GM23338 (cell line): ENCODE measurements around the gene ABAT. TPM values are rescaled to one million over a fixed set of nuclear protein-coding genes. Genes with fewer than 3 reads are reported as not detected.

Experiments
- ATAC-seq: fragments of 200-7000 bp; cut with Tn5 transposase; 3 replicates; pipeline ENCODE4 v1.9.1; 2020
- DNase-seq: peaks from one replicate; pipeline ENCODE4 v3.0.0-alpha.2; 2015; ENCODE audit warnings: low spot score
- H2AFZ ChIP-seq: fragments of 200-600 bp; sonication (generic); 2 replicates; pipeline ENCODE4 v1.8.0; 2016; ENCODE audit warnings: antibody characterized with exemption, mild to moderate bottlenecking, moderate library complexity
- H3F3A ChIP-seq: fragments of 200-600 bp; sonication (generic); replicated peaks from 2 replicates; pipeline ENCODE4 v1.8.0; 2017; ENCODE audit warnings: antibody characterized with exemption, mixed run types, low read depth
- H3K27ac ChIP-seq: fragments of 200-600 bp; sonication (generic); 2 replicates; pipeline ENCODE4 v1.6.1; 2016; ENCODE audit warnings: low read depth
- H3K27me3 ChIP-seq: fragments of 200-600 bp; sonication (generic); 2 replicates; pipeline ENCODE4 v1.8.0; 2016; ENCODE audit warnings: mild to moderate bottlenecking, mixed run types, moderate library complexity; ENCODE audit not compliant: insufficient read depth
- H3K36me3 ChIP-seq: fragments of 200-600 bp; sonication (generic); 2 replicates; pipeline ENCODE4 v1.8.0; 2016; ENCODE audit warnings: mild to moderate bottlenecking; ENCODE audit not compliant: insufficient read depth
- H3K4me1 ChIP-seq: fragments of 200-600 bp; sonication (generic); 2 replicates; pipeline ENCODE4 v1.8.0; 2016; ENCODE audit warnings: mild to moderate bottlenecking, moderate library complexity; ENCODE audit not compliant: insufficient read depth
- H3K4me2 ChIP-seq: fragments of 200-600 bp; sonication (generic); 2 replicates; pipeline ENCODE4 v1.7.1; 2017; ENCODE audit warnings: mixed run types
- H3K4me3 ChIP-seq: fragments of 200-600 bp; sonication (generic); 2 replicates; pipeline ENCODE4 v1.6.1; 2016; ENCODE audit warnings: mixed run types
- H3K79me2 ChIP-seq: fragments of 200-600 bp; sonication (generic); replicated peaks from 2 replicates; pipeline ENCODE4 v1.8.0; 2017; ENCODE audit warnings: mild to moderate bottlenecking; ENCODE audit not compliant: insufficient read depth
- H3K9me2 ChIP-seq: fragments of 200-600 bp; sonication (generic); 2 replicates; pipeline ENCODE4 v1.8.0; 2017; ENCODE audit not compliant: insufficient read depth
- H4K20me1 ChIP-seq: fragments of 200-600 bp; sonication (generic); replicated peaks from 2 replicates; pipeline ENCODE4 v1.8.0; 2017; ENCODE audit warnings: mild to moderate bottlenecking; ENCODE audit not compliant: insufficient read depth
- H3K27ac Mint-ChIP-seq: 2 replicates; pipeline ENCODE4 v1.8.0; 2020; ENCODE audit warnings: inconsistent platforms, mild to moderate bottlenecking, moderate library complexity, mixed read lengths
- H3K27me3 Mint-ChIP-seq: 3 replicates; pipeline ENCODE4 v1.8.0; 2022; ENCODE audit warnings: low read depth, mild to moderate bottlenecking, moderate library complexity, mixed read lengths, inconsistent platforms; ENCODE audit not compliant: insufficient read depth, poor library complexity
- H3K36me3 Mint-ChIP-seq: 3 replicates; pipeline ENCODE4 v1.8.0; 2021; ENCODE audit warnings: low read depth, mild to moderate bottlenecking, inconsistent platforms, moderate library complexity, mixed read lengths
- H3K4me1 Mint-ChIP-seq: 3 replicates; pipeline ENCODE4 v1.8.0; 2020; ENCODE audit warnings: mild to moderate bottlenecking, inconsistent platforms, mixed read lengths
- H3K4me3 Mint-ChIP-seq: 3 replicates; pipeline ENCODE4 v1.8.0; 2021; ENCODE audit warnings: moderate library complexity, mild to moderate bottlenecking, inconsistent platforms, mixed read lengths
- H3K9me3 Mint-ChIP-seq: 3 replicates; pipeline ENCODE4 v1.8.0; 2020; ENCODE audit warnings: moderate library complexity, mild to moderate bottlenecking, inconsistent platforms, mixed read lengths
- CREB1 ChIP-seq: fragments of 250-450 bp; sonication (Bioruptor Pico); IDR thresholded peaks from 2 replicates; pipeline ENCODE4 v1.5.0; 2020; ENCODE audit warnings: low read depth, mild to moderate bottlenecking, moderate library complexity
- NANOG ChIP-seq: IDR thresholded peaks from 2 replicates; pipeline ENCODE4 v1.6.1; 2016; ENCODE audit warnings: antibody characterized with exemption, borderline replicate concordance
- POLR2AphosphoS5 ChIP-seq: IDR thresholded peaks from 2 replicates; pipeline ENCODE4 v1.6.1; 2016; ENCODE audit warnings: antibody characterized with exemption, low read depth
- STAT1 ChIP-seq: IDR thresholded peaks from one replicate; pipeline ENCODE4 v1.6.1; 2016; ENCODE audit warnings: antibody characterized with exemption; ENCODE audit not compliant: unreplicated experiment
- ZNF114 ChIP-seq: fragments of 250-450 bp; sonication (Bioruptor Pico); IDR thresholded peaks from 2 replicates; pipeline ENCODE4 v1.5.0; 2020; ENCODE audit warnings: mild to moderate bottlenecking, moderate library complexity
- polyA plus RNA-seq: library from polyadenylated mRNA; unstranded; fragments of >200 nt; fragmentation: Nextera tagmentation; extraction: Ambion mirVana; gene quantifications from 2 replicates; pipeline ENCODE4 v1.2.1, GENCODE V29; 2016
- total RNA-seq: library from RNA; depleted of rRNA; stranded (reverse); fragments of >200 nt; shearing (Covaris generic); gene quantifications from 2 replicates; pipeline ENCODE4 v1.2.3, GENCODE V29; 2014
- TF ChIP-seq, protein P1 (sequence below): IDR thresholded peaks from 2 replicates; pipeline ENCODE4 v1.6.1; 2016; ENCODE audit warnings: antibody characterized with exemption
- TF ChIP-seq, protein P2 (sequence below), 2 experiments: fragments of 200-600 bp in 1 of 2; sonication (generic) in 1 of 2; conservative IDR thresholded peaks; 2 replicates each; pipeline versions ENCODE4 v1.5.1 to v1.6.1; 2016 to 2017; ENCODE audit warnings: antibody characterized with exemption in 2 of 2, low read depth in 2 of 2, mild to moderate bottlenecking in 2 of 2, moderate library complexity in 1 of 2
- TF ChIP-seq, protein P3 (sequence below): fragments of 250-450 bp; sonication (Bioruptor Pico); IDR thresholded peaks from 2 replicates; pipeline ENCODE4 v1.5.0; 2020; ENCODE audit warnings: mild to moderate bottlenecking, moderate library complexity

ABAT gene
- total and polyA plus RNA-seq, 2 experiments from 2014 or later, result 4.4 to 8.8 TPM

DNA sequence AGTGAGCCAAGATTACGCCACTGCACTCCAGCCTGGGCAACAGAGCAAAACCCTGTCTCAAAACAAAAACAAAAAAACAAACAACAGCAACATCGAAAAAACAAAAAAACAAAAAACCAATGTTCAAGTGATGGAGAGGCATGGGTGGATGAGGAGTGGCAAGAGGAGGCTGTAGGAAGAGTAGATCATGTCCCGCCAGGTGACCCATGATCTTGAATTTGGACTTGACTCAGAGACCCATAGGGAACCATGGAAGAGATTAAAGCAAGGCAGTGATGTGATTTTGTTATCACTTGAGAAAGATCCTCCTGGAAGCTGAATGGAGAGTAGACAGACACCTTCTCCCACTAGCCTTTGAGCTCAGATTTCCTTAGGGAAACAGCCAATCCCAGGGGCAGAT, 11.2 kb downstream of the ABAT start:
- Histone ChIP-seq H3F3A (no peaks in the 10 kb centered on the region), H4K20me1 (no peaks in the 10 kb centered on the region), H3K4me2 (peak overlapping the region; percentile 38), H3K79me2 (no peaks in the 10 kb centered on the region), H3K36me3 (no peaks in the 10 kb centered on the region; the same call in 1 of the 2 replicates), H3K9me2 (no peaks in the 10 kb centered on the region), H2AFZ (peak overlapping the region; percentile 66), H3K27ac (no peak overlapping the region), H3K4me1 (0 out of 2 replicates have a peak, but pooled peaks cover 12% of the 10 kb centered on the region), H3K4me3 (no peak overlapping the region), H3K27me3 (no peaks in the 10 kb centered on the region)
- ATAC-seq, result no peak
- Mint-ChIP-seq H3K27me3 (no peaks in the 10 kb centered on the region), H3K27ac (no peak overlapping the region), H3K4me1 (peaks cover 15% of the 10 kb centered on the region), H3K9me3 (peaks cover 9% of the 10 kb centered on the region), H3K4me3 (no peak overlapping the region; the same call in 2 of the 3 replicates), H3K36me3 (peaks cover 9% of the 10 kb centered on the region)
- no peak for DNase-seq
- TF ChIP-seq, protein P1, sequence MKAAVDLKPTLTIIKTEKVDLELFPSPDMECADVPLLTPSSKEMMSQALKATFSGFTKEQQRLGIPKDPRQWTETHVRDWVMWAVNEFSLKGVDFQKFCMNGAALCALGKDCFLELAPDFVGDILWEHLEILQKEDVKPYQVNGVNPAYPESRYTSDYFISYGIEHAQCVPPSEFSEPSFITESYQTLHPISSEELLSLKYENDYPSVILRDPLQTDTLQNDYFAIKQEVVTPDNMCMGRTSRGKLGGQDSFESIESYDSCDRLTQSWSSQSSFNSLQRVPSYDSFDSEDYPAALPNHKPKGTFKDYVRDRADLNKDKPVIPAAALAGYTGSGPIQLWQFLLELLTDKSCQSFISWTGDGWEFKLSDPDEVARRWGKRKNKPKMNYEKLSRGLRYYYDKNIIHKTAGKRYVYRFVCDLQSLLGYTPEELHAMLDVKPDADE, result no peak
- TF ChIP-seq, protein P2, sequence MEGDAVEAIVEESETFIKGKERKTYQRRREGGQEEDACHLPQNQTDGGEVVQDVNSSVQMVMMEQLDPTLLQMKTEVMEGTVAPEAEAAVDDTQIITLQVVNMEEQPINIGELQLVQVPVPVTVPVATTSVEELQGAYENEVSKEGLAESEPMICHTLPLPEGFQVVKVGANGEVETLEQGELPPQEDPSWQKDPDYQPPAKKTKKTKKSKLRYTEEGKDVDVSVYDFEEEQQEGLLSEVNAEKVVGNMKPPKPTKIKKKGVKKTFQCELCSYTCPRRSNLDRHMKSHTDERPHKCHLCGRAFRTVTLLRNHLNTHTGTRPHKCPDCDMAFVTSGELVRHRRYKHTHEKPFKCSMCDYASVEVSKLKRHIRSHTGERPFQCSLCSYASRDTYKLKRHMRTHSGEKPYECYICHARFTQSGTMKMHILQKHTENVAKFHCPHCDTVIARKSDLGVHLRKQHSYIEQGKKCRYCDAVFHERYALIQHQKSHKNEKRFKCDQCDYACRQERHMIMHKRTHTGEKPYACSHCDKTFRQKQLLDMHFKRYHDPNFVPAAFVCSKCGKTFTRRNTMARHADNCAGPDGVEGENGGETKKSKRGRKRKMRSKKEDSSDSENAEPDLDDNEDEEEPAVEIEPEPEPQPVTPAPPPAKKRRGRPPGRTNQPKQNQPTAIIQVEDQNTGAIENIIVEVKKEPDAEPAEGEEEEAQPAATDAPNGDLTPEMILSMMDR (conservative IDR thresholded peaks at IDR 0.05; ENCODE audit: low read depth in 2 of 2), result no peak
- TF ChIP-seq STAT1 (no peak), NANOG (no peak)

DNA sequence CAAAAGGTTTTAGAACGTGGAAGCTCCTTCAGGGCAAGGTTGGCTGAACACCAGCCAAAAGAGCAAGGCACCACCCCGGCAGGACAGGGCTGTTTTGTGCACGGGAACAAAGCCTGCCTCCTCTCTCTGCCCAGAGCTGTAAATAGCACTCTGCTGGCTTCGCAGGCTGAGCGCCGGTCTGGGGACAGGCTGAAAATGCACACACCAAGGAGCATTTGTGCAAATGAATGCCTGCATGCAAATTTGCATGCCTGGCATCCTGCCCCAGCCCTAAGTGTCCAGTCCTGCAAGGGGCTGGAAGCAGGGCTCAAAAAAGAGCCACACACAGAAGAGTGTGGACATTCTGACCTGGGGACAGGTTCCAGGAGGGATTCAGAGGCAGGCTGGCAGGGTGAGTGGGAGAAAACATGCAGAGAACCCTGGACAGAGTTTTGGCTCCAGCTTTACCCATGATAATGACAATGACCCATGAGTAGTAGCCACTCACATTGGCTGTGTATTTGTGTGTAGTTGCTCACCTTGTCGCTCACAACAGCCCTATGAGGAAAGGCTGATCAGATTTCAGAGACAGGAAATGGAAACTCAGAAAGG, 11.7 kb downstream of the ABAT start:
- H3K27me3 Mint-ChIP-seq, result no peaks in the 10 kb centered on the region
- Histone ChIP-seq H3K36me3 (no peaks in the 10 kb centered on the region; the same call in 1 of the 2 replicates), H3K27me3 (no peaks in the 10 kb centered on the region), H3F3A (no peaks in the 10 kb centered on the region), H3K4me3 (no peak overlapping the region), H4K20me1 (no peaks in the 10 kb centered on the region), H3K79me2 (no peaks in the 10 kb centered on the region), H3K4me2 (peak overlapping the region; percentile 38), H2AFZ (peak overlapping the region; percentile 66), H3K9me2 (no peaks in the 10 kb centered on the region), H3K4me1 (0 out of 2 replicates have a peak, but pooled peaks cover 12% of the 10 kb centered on the region), H3K27ac (no peak overlapping the region)
- H3K27ac Mint-ChIP-seq, result no peak overlapping the region
- H3K9me3 Mint-ChIP-seq, result peaks cover 9% of the 10 kb centered on the region
- peaks cover 9% of the 10 kb centered on the region for H3K36me3 Mint-ChIP-seq
- TF ChIP-seq POLR2AphosphoS5, result no peak
- no peak for TF ChIP-seq ZNF114 (CRISPR knock-in tag)
- H3K4me1 Mint-ChIP-seq, result peaks cover 15% of the 10 kb centered on the region
- DNase-seq, result no peak
- ATAC-seq, result peak; percentile 94
- no peak overlapping the region for H3K4me3 Mint-ChIP-seq

DNA sequence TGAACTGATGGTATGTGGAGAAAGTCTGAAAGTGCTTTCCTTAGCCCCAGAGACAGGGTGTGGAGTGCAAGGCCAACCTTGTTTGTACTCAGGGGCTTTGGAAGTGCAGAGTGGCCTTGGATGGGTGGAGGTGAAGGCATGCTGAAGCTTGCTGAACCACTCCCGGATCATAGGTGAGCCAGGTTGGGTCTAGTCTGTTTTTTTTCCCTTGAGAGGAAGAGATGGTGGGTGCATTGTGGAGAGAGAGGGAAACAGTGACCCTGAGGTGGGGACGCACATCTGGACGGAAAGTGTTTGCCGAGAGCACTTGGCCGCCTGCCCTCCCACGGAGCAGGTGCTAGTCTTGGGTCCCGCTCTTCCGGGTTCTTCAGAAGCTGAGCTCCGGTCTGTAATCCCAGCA, 12.5 kb downstream of the ABAT start:
- no peaks in the 10 kb centered on the region for H3K79me2 ChIP-seq
- no peak for ATAC-seq
- H3K4me2 ChIP-seq, result no peak overlapping the region
- Mint-ChIP-seq H3K27me3 (no peaks in the 10 kb centered on the region), H3K4me3 (no peak overlapping the region), H3K9me3 (peaks cover 9% of the 10 kb centered on the region), H3K27ac (no peak overlapping the region), H3K4me1 (peaks cover 17% of the 10 kb centered on the region), H3K36me3 (peaks cover 9% of the 10 kb centered on the region)
- no peaks in the 10 kb centered on the region; the same call in 1 of the 2 replicates for H3K36me3 ChIP-seq
- 0 out of 2 replicates have a peak, but pooled peaks cover 12% of the 10 kb centered on the region for H3K4me1 ChIP-seq
- no peak overlapping the region for H2AFZ ChIP-seq
- DNase-seq, result no peak
- no peaks in the 10 kb centered on the region for H3K9me2 ChIP-seq
- no peak overlapping the region for H3K27ac ChIP-seq
- H3K4me3 ChIP-seq, result no peak overlapping the region
- no peaks in the 10 kb centered on the region for H3K27me3 ChIP-seq
- no peaks in the 10 kb centered on the region for H4K20me1 ChIP-seq
- no peaks in the 10 kb centered on the region for H3F3A ChIP-seq
- no peak for TF ChIP-seq NANOG
- TF ChIP-seq CREB1 (CRISPR knock-in tag), result no peak
- TF ChIP-seq ZNF114 (CRISPR knock-in tag), result no peak
- TF ChIP-seq, protein P3, sequence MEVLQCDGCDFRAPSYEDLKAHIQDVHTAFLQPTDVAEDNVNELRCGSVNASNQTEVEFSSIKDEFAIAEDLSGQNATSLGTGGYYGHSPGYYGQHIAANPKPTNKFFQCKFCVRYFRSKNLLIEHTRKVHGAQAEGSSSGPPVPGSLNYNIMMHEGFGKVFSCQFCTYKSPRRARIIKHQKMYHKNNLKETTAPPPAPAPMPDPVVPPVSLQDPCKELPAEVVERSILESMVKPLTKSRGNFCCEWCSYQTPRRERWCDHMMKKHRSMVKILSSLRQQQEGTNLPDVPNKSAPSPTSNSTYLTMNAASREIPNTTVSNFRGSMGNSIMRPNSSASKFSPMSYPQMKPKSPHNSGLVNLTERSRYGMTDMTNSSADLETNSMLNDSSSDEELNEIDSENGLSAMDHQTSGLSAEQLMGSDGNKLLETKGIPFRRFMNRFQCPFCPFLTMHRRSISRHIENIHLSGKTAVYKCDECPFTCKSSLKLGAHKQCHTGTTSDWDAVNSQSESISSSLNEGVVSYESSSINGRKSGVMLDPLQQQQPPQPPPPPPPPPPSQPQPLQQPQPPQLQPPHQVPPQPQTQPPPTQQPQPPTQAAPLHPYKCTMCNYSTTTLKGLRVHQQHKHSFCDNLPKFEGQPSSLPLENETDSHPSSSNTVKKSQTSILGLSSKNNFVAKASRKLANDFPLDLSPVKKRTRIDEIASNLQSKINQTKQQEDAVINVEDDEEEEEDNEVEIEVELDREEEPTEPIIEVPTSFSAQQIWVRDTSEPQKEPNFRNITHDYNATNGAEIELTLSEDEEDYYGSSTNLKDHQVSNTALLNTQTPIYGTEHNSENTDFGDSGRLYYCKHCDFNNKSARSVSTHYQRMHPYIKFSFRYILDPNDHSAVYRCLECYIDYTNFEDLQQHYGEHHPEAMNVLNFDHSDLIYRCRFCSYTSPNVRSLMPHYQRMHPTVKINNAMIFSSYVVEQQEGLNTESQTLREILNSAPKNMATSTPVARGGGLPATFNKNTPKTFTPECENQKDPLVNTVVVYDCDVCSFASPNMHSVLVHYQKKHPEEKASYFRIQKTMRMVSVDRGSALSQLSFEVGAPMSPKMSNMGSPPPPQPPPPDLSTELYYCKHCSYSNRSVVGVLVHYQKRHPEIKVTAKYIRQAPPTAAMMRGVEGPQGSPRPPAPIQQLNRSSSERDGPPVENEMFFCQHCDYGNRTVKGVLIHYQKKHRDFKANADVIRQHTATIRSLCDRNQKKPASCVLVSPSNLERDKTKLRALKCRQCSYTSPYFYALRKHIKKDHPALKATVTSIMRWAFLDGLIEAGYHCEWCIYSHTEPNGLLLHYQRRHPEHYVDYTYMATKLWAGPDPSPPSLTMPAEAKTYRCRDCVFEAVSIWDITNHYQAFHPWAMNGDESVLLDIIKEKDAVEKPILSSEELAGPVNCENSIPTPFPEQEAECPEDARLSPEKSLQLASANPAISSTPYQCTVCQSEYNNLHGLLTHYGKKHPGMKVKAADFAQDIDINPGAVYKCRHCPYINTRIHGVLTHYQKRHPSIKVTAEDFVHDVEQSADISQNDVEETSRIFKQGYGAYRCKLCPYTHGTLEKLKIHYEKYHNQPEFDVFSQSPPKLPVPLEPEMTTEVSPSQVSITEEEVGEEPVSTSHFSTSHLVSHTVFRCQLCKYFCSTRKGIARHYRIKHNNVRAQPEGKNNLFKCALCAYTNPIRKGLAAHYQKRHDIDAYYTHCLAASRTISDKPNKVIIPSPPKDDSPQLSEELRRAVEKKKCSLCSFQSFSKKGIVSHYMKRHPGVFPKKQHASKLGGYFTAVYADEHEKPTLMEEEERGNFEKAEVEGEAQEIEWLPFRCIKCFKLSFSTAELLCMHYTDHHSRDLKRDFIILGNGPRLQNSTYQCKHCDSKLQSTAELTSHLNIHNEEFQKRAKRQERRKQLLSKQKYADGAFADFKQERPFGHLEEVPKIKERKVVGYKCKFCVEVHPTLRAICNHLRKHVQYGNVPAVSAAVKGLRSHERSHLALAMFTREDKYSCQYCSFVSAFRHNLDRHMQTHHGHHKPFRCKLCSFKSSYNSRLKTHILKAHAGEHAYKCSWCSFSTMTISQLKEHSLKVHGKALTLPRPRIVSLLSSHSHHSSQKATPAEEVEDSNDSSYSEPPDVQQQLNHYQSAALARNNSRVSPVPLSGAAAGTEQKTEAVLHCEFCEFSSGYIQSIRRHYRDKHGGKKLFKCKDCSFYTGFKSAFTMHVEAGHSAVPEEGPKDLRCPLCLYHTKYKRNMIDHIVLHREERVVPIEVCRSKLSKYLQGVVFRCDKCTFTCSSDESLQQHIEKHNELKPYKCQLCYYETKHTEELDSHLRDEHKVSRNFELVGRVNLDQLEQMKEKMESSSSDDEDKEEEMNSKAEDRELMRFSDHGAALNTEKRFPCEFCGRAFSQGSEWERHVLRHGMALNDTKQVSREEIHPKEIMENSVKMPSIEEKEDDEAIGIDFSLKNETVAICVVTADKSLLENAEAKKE (CRISPR knock-in tag), result no peak
